ENCODE results near the gene BPIFB6.

BPIFB6 gene, protein sequence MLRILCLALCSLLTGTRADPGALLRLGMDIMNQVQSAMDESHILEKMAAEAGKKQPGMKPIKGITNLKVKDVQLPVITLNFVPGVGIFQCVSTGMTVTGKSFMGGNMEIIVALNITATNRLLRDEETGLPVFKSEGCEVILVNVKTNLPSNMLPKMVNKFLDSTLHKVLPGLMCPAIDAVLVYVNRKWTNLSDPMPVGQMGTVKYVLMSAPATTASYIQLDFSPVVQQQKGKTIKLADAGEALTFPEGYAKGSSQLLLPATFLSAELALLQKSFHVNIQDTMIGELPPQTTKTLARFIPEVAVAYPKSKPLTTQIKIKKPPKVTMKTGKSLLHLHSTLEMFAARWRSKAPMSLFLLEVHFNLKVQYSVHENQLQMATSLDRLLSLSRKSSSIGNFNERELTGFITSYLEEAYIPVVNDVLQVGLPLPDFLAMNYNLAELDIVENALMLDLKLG

DNA sequence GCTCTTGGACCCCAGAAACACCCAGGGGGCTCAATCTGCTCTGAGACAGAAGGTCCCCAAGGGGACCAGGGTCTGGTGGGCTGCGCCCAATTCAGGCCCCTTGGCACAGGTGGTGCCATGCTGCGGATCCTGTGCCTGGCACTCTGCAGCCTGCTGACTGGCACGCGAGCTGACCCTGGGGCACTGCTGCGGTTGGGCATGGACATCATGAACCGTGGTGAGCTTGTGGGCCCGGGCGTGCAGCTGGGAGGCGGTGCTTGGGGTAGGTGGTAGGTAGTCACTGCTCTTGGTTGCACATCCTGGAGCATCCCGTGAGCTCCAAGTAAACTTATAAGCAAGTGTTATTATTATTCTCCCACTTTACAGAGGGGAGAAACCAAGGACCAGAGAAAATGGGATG is at the start of gene BPIFB6:
BPIFB6 (plus strand) TSS at position 118 of the 400 bp plus-strand sequence; CDS start at position 118, 0 bp downstream.
- in situ Hi-C loops (cut with MboI; ENCODE audit: low sequenced_read_pairs), result no loop called here

DNA sequence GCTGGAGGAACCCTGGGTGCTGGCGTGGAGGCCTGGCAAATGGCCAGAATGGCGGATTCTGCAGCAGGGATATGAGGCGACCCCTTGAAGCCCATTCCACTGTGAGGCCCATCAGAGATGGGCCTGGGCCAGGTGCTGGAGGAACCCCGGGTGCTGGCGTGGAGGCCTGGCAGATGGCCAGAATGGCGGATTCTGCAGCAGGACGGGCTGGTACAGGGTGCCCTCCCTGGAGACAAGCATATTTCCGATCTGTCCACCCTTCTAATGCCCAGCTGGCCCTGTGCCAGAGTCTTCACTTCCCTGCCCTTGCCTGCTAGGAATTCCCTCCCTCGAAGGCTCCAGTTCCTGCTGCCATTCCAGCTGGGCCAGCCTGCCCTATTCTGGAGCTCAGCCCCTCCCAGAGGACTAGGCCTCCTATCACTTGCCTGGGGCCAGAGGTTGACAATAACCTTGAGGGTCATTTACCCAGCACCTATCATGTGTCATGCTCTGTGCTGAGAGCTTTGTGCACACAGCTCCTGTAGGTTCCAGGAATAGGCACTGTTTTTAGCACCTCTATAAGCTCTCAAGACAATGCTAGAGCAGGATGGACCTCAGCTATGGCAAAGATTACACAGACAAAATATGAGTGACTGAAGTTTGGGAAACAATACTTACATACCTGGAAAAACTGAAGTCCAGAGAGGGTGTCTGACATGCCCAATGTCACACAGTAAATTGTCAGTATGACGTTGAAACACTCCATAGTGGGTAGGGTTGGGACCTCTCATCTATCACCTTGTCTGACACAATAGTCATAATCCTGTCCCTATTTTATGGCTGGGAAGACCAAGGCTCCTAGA is 48.6 kb upstream of the BPIFB6 start:
- in situ Hi-C loops (cut with MboI; ENCODE audit: low sequenced_read_pairs), result no loop called here

DNA sequence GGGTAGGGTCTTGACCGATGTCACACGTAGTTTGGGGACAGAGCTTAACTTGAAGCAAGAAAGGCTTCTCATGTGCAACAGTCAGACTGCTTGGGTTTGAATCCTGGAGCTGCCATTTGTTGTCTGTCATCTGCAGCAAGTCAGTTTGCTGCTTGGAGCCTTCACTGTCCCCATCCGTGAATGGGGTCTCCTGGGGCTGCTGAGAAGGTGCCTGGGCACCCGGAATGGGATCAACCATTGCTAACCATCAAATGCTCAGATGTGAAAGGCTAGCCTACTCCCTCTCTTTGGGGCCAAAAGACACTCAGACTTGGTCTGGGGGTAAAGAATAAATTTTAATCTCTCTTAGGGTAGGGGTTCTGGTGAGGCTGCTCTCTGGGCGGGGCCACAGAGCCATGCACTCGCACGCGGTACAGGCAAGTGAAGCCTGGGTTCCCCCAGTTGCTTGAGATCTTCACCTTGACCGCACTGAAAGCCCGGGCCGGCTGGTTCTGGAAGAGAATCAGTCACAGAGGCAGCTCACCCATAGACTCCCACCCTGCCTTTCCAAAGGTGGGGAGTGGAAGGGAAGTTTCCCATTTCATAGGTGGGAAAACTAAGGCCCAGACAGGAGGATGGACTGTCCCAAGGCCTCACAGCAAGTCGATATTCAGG is 47.9 kb upstream of the BPIFB6 start:
- in situ Hi-C loops (cut with MboI; ENCODE audit: low sequenced_read_pairs), result no loop called here

DNA sequence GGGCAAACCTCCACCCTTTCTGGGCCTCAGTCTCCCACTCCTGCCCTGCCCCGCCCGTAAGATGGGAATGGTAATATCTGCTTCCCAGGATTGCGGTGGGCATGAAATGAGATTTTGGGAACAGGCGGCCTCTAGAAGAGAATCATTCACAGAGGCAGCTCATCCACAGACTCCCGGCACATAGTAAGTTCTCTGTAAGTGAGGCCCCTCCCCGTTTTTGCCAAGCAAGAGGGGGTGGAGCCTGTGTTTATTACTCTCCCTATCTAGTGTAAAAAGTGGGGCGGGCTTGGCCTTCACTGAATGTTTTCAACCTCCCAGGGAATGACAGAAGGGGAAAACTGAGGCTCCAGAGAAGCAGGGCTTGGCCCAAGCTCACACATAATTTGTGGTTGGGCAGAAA is 47.3 kb upstream of the BPIFB6 start:
- in situ Hi-C loops (cut with MboI; ENCODE audit: low sequenced_read_pairs), result no loop called here

DNA sequence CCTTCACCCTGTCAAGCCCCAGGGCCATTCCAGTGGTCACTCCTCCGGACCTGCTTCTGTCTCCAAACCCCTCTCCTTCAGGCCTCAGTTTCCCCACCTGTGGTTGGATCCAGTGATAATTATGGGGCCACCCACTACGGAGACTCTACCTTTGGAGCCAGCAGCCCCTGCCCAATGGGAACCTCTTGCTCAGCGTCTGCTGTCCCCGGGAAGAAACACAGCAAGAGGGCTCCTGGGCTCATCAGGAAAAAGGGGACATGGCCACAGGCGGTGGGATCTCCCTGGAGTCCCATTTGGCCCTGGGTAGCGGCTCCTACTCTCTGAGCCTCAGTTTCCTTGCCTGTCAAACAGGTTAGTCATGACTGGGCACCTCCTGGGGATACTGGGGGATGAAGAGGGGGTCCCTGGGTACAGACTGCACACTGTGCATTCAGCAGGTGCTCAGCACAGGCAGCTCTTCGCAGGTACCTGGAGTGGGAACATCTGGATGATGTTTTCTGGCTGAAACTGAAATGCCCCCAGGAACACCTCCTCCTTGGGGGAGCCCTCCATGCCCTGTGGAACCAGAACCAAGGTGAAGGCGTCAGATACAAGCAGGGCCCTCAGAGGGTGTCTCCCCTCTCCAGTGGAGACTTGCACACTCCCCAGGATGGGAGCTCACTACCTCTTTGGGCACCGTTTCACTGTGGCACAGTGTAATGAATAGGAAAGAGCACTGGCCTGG is 46.7 kb upstream of the BPIFB6 start:
- in situ Hi-C loops (cut with MboI; ENCODE audit: low sequenced_read_pairs), result no loop called here

DNA sequence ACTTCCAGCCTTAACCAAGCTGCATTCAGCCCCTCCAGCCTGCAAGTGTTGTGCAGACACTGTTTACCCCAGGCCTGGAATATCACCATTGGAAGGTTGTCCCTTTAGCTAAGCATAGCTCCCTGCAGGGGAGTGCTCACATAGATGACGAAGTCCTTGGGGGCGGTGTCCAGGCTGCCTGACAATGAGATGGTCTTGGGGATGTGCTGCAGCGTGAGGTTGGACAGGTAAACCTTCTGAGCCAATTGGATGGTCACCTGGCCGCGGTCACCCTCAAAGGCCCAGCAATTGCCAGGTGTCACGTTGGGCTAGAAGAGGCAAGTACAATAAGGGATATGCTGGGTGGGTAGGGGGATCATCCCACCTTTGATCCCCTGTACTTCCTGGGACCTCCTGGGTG is 45.9 kb upstream of the BPIFB6 start:
- in situ Hi-C loops (cut with MboI; ENCODE audit: low sequenced_read_pairs), result no loop called here

DNA sequence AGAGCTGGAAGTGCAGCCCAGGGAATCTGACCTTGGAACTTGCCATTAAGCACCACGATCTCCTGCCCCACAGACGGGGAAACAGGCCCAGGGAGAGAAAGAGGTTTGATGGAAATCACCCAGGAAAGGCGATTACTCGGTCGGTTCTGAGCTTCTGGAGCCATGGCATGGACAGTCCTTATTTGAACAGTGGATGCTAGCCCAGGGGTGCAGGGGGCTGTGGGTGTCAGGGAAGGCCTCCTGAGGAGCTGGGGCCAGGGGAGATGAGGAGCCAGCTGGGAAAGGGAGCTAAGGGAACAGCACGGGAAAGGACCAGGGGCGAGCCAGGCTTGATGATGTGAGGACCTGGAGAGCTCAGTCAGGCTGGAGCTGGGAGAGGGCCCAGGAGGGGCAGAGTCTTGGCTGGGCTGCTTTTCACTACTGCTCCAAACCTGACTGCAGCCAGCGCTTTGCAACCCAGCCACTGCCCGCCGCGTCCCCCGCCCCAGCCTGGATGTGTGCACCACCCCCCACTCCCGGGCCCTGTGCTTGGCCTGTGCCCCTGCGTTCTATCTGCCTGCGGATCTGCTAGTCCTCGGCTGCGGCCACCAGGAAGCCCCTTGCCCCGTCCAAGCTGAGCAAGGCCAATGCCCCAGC is 45.0 kb upstream of the BPIFB6 start:
- in situ Hi-C loops (cut with MboI; ENCODE audit: low sequenced_read_pairs), result no loop called here

DNA sequence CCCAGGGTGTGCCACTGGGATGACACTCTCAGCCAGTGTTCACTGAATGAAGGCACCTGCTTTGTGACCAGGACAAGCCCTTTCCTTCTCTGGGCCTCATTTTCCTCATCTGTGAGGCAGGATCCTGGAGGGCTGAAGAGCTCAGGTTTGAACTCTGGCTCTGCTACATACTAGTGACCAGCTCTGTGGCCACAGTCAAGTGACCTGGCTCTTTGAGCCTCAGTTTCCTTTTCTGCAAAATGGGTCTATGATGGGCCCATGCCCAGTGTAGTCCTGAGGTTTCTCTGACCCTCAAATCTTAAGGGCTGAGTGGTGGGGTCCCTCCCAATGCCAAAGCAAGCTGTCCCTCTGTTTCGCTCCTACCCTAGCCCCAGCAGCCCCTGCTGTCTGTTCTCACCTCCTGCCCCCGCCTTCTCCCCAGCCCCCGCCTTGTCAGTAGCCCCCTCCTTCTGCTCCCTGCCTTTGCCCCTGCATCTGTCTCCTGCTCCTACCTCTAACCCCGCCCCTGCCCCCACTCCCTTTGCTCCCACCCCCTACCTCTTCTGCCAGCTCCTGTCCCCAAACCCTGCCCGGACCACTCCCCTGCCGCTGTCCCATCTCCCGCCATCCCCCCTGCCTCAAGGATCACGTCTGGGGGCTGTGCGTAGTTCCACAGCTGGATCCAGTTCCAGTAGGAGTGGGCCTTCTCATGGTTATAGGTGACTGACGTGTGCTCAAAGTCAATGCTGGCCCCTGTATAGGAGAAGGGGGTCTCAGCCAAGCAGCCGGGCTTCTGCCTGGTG is 44.2 kb upstream of the BPIFB6 start:
- in situ Hi-C loops (cut with MboI; ENCODE audit: low sequenced_read_pairs), result no loop called here

DNA sequence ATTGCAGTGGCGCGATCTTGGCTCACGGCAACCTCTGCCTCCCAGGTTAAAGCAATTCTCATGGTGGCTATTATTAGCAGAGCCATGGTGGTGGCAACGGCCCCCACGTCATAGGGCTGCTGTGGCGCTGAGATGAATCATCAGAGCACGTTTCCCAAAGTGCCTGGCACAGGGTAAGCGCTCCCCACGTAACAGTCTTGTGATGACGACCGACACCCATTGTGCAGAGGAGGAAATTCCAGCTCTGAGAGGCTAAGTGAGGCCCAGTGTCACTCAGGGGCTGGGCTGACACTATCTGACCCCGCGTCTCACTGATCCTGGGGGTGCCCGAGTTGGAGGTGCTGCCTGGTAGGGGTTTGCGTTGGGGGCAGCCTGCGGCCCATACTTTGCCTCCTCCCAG is 43.4 kb upstream of the BPIFB6 start:
- in situ Hi-C loops (cut with MboI; ENCODE audit: low sequenced_read_pairs), result no loop called here

DNA sequence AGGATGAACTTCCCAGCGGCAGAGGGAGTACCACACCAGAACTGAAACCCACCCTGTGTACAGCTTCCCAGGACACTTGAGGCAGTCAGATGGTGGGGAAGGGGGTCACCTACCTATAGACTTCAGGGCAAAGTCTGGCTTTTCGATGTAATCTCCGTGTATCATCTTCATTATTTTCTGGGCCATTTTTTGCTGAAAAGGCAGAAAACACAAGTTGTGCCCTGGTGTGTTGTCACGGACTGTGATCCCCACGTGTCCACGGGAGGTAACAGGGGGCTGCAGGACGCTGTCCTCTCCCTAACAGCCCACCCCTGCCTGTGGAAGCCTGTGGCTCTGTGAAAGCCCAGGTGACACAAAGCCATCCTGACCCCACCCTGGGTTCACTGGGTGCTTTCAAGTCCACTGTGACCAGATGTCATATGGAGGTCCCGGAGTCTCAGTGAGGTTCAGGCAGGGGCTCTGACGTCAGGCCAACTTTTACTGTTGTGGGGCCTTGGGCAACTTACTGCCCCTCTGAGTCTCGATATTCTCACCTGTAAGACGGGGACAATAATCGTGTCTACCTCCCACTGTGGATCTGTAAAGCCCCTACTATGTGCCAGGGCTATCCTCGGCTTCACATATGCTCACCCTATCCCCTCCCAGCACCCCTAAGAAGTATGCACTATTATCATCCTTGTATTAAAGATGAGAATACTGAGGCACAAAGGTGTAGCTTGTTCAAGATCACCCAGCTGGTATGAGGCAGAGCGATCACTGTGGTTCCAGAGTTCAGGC is 41.8 kb upstream of the BPIFB6 start:
- in situ Hi-C loops (cut with MboI; ENCODE audit: low sequenced_read_pairs), result no loop called here

DNA sequence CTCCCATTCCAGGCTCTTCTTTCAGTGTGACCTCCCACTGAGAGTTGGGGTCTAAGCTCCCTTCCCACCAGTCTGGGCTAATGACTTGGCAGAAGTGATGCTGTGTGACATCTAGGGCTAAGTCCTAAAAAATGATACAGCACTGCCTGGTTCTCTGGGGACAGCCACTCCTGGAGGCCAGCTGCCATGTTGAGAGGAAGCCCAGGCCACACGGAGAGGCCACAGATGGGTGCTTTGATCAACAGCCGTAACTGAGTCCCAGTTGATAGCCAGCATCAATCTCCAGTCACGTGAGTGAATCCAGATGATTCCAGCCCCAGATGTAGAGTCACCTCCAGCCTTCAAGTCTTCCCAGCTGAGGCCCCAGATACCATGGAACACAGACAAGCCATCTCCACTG is 41.0 kb upstream of the BPIFB6 start:
- in situ Hi-C loops (cut with MboI; ENCODE audit: low sequenced_read_pairs), result no loop called here

DNA sequence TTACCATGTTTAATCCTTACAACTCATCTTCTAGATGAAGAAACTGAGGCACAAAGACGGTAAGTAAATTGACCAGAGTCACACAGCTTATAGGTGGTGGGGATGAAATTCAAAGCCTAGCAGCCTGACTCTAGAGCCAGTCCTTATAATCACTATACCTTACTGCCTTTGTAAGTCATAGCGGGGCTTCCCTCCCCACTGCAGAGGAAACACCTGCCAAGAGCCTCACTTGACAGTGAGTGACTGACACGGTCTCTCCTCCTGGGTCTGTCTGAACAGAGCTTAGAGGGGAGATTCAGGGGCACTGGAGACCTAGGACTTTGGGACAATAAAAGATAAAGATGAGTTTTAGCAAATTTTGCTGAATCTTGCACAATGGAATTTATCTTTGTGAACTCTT is 40.1 kb upstream of the BPIFB6 start:
- in situ Hi-C loops (cut with MboI; ENCODE audit: low sequenced_read_pairs), result no loop called here

DNA sequence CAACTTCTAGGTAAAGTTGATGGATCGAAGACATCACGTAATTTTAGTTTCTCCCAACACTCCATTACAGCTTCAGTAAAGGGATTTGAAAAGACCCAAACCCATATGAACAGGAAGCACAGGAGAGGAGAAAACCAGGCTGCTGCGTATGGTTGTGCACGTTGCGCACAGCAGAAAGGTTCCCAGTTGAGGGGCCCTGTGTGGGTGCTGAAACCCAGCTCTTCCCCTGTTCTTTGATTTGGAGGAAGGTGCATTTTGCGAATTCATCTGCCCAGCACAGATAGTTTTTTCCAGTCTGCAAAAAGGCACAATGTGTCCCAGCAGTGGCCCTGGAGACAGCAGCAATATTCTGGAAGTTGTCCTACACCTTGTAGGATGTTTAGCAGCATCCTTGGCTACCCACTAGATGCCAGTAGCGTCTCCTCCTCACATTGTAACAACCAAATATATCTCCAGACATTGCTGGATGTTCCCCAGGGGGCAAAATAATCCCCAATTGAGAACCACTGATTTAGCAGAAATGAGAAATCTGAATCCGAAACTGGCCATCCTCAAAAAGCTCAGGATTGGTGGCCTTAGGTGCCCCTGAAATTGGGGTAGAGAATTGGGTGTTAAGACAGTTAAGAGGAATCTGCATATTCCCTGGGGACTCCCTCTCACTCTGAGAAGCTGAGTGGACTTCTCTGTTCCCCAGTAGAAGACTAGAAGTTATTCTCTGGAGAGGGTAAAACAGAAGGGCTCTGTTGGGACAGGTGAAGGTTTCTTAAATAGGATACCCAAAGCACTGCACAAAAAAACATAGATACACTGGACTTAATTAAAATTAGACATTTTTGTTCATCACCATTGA is 39.4 kb upstream of the BPIFB6 start:
- in situ Hi-C loops (cut with MboI; ENCODE audit: low sequenced_read_pairs), result no loop called here

DNA sequence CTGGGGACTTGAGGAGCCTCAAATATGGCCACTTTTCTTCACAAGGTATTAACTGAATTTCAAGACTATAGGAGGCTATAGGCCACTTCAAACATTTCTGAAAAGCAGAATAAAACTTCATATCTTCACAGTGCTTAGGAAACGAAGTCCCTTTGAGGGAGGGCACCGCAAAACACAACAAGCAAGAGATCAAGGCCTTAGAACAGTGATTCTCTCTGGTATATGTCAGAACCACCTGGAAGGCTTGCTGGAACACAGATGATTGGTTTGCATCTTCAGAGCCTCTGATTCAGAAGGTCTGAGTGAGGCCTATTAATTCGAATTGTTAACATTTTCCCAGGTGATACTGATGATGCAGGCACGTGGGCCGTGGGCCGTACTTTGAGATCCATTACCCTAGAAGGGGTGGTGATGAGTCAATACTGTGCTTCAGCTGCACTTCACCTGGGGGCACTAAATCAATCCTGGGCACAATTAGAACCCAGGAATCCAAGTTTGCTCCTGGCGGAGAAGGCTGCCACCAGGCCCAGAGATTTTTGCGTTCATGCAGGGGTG is 37.9 kb upstream of the BPIFB6 start:
- in situ Hi-C loops (cut with MboI; ENCODE audit: low sequenced_read_pairs), result no loop called here

DNA sequence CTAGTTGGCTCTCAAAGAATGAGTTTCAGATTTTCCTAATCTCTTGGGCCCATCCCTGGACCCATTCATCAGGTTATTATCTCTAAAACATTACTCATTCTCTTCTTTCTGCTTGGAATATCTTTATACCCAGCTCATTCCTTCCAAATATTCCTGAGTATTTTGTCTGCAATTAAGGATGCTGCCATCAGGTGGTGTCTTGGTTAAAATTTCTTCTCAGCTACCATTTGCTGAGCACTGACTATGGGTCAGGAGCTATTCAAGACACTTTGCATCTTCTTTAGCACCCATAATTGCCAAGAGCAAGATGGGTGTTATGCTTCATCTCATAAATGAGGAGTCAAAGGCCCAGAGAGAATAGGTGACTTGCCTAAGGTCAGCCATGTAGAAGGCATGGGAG is 35.6 kb upstream of the BPIFB6 start:
- in situ Hi-C loops (cut with MboI; ENCODE audit: low sequenced_read_pairs), result no loop called here

DNA sequence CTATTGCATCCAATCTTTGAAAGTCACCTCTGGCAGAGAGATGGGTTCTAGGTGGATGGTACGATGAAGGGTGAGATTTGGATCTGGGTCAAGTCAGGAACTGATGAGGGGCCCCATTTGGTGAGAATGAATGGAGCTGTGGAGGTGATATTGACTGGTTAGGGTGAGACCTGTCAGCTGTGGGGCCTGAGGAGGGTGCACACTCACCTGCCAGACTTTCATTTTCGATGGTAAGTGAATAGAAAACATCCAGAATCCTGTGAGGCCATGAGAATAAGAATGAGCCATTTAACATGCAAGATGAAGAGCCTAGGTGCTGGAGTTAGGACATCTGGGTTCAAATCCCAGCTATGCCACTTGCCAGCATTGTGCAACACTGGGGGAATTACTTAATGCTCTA is 34.0 kb upstream of the BPIFB6 start:
- in situ Hi-C loops (cut with MboI; ENCODE audit: low sequenced_read_pairs), result no loop called here

DNA sequence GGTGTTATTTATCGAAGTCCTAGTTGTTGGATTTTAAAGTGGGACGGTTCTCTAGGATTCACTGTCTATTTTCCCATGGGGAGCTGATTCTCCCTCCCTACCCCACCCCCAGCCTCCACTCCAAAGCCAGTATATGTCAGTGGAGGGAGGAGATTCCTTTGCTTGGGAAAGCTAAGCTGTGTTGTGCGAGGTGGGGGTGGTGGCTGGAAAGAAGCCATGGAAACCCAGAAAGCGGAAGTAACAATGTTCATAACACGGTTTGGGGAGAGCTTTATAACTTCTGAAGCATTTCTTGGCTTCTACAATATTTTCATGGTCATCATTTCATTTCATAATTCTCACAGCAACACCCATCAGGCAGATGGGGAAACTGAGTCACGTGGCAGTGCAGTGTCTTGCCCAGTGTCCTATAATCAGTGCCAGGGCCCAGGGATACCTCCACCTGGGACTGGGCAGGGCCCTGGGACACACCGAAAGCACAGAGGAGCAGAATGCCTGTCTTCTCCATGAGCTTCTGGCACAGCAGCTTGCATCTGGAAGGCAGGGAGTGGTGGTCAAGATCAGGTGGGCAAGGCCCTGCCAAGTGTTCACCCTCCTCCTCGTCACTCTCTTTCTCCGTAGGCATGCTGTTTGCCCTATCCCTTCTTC is 31.7 kb upstream of the BPIFB6 start:
- in situ Hi-C loops (cut with MboI; ENCODE audit: low sequenced_read_pairs), result loop anchor here (25.0 kb wide), 1 partner anchor 212 kb away; no protein-coding TSS in a partner anchor

Data from HL-60/S4 (cell line).